Keratinocyte (primary cell): ENCODE results near the gene CYFIP1. TPM values are rescaled to one million over a fixed set of nuclear protein-coding genes. Genes with fewer than 3 reads are reported as not detected.
A peak's percentile ranks its signal among the peaks of the same experiment; 100 is the strongest.

ENCODE experiments used
- DNase-seq: peaks from one replicate; pipeline ENCODE4 v3.0.0-alpha.2; 2011; ENCODE audit warnings: low read depth, missing footprints, low spot score
- FAIRE-seq: peaks from 2 replicates; lab custom pipeline; 2011; peaks lifted over from hg19 to GRCh38; lab: Jason Lieb, UNC
- H2AFZ ChIP-seq: 2 replicates; pipeline ENCODE4 v1.6.0; 2012; ENCODE audit warnings: low read length, control low read depth, inconsistent platforms; ENCODE audit not compliant: control insufficient read depth
- H3K27ac ChIP-seq: 2 replicates; pipeline ENCODE4 v1.5.1; 2011; ENCODE audit warnings: low read length; ENCODE audit not compliant: control insufficient read depth, insufficient read depth
- H3K27me3 ChIP-seq: 3 replicates; pipeline ENCODE4 v1.6.0; 2011; ENCODE audit warnings: low read length; ENCODE audit not compliant: control insufficient read depth, insufficient read depth; ENCODE audit errors: extremely low read depth
- H3K36me3 ChIP-seq, 2 experiments: 2 replicates in 1 of 2; 3 replicates in 1 of 2; pipeline ENCODE4 v1.5.1; 2011; ENCODE audit warnings: low read length in 2 of 2, mild to moderate bottlenecking in 1 of 2; ENCODE audit not compliant: control insufficient read depth in 2 of 2, insufficient read depth in 2 of 2; ENCODE audit errors: extremely low read depth in 1 of 2
- H3K4me1 ChIP-seq: 3 replicates; pipeline ENCODE4 v1.5.1; 2011; ENCODE audit warnings: low read length; ENCODE audit not compliant: control insufficient read depth, insufficient read depth; ENCODE audit errors: extremely low read depth
- H3K4me2 ChIP-seq: 3 replicates; pipeline ENCODE4 v1.6.0; 2011; ENCODE audit warnings: low read depth, low read length; ENCODE audit not compliant: control insufficient read depth, insufficient read depth; ENCODE audit errors: extremely low read depth
- H3K4me3 ChIP-seq, 3 experiments: fragments of 200-600 bp in 1 of 3; sonication (generic) in 1 of 3; 2 replicates in 2 of 3; 3 replicates in 1 of 3; pipeline ENCODE4 v1.5.1; 2011 to 2016; ENCODE audit warnings: low read length in 3 of 3, mild to moderate bottlenecking in 3 of 3, control low read depth in 2 of 3, inconsistent platforms in 1 of 3, low read depth in 1 of 3, mixed read lengths in 1 of 3, mixed run types in 1 of 3, moderate library complexity in 1 of 3; ENCODE audit not compliant: control insufficient read depth in 2 of 3, insufficient read depth in 2 of 3; ENCODE audit errors: extremely low read depth in 1 of 3
- H3K79me2 ChIP-seq: 2 replicates; pipeline ENCODE4 v1.6.0; 2012; ENCODE audit warnings: low read length; ENCODE audit not compliant: control insufficient read depth, insufficient read depth
- H3K9ac ChIP-seq: 3 replicates; pipeline ENCODE4 v1.6.0; 2011; ENCODE audit warnings: low read length; ENCODE audit not compliant: control insufficient read depth, insufficient read depth; ENCODE audit errors: extremely low read depth
- H3K9me1 ChIP-seq: 3 replicates; pipeline ENCODE4 v1.6.0; 2011; ENCODE audit warnings: low read length; ENCODE audit not compliant: control insufficient read depth, insufficient read depth; ENCODE audit errors: extremely low read depth
- H3K9me3 ChIP-seq: 2 replicates; pipeline ENCODE4 v1.5.1; 2012; ENCODE audit warnings: low read depth, low read length; ENCODE audit not compliant: control insufficient read depth
- H4K20me1 ChIP-seq: 3 replicates; pipeline ENCODE4 v1.6.0; 2011; ENCODE audit warnings: low read length; ENCODE audit not compliant: control insufficient read depth, insufficient read depth; ENCODE audit errors: extremely low read depth
- CTCF ChIP-seq, 3 experiments: IDR thresholded peaks in 1 of 3; conservative IDR thresholded peaks in 1 of 3; optimal IDR thresholded peaks in 1 of 3; 2 replicates in 2 of 3; 3 replicates in 1 of 3; pipeline versions ENCODE3 to v1.5.1; 2011; ENCODE audit warnings: low read length in 3 of 3, mild to moderate bottlenecking in 3 of 3, moderate library complexity in 2 of 3, control low read depth in 1 of 3, inconsistent platforms in 1 of 3; ENCODE audit not compliant: insufficient read depth in 2 of 3; ENCODE audit errors: extremely low read depth in 1 of 3
- EZH2 ChIP-seq: IDR thresholded peaks from one replicate; pipeline ENCODE4 v1.6.1; 2012; ENCODE audit warnings: inconsistent platforms, mild to moderate bottlenecking, low read length, moderate library complexity
- dilution Hi-C: fragments of 300-500 bp; cut with MboI; formaldehyde crosslinking; loops from one replicate; pipeline ENCODE4 v1.7.0; 2020; ENCODE audit warnings: low sequenced_read_pairs; ENCODE audit not compliant: extremely low pct_ligation_motif_present
- polyA plus RNA-seq, 5 experiments: library from polyadenylated mRNA; depleted of rRNA in 3 of 5; stranded (reverse) in 3 of 5; stranded (forward) in 1 of 5; unstranded in 1 of 5; fragments of >200 nt; gene quantifications; 1 replicate in 1 of 5; 2 replicates in 3 of 5; 3 replicates in 1 of 5; pipeline versions ENCODE4 v1.2.1 to v1.2.3, GENCODE V29; 2011 to 2012; ENCODE audit warnings: missing spikeins in 2 of 5, low read depth in 1 of 5, low replicate concordance in 1 of 5

CYFIP1 gene
- polyA plus RNA-seq, 1 donor (not counting 4 experiments of a cell fraction or from before 2014, with no cell fraction given), result 72.3 TPM

- Histone ChIP-seq H3K79me2 (no peaks in the 10 kb centered on the region), H3K27me3 (no peaks in the 10 kb centered on the region), H3K27ac (no peak overlapping the region), H3K36me3 (peaks cover 17 to 35% of the 10 kb centered on the region in 2 experiments), H3K4me3 (no peak overlapping the region), H2AFZ (no peak overlapping the region), H4K20me1 (no peaks in the 10 kb centered on the region), H3K9me3 (peaks cover 2% of the 10 kb centered on the region), H3K4me2 (no peak overlapping the region), H3K9ac (no peak overlapping the region), H3K9me1 (peaks cover 6% of the 10 kb centered on the region), H3K4me1 (peaks cover 4% of the 10 kb centered on the region)
- dilution Hi-C loops, result no loop called here
- FAIRE-seq (no peak), DNase-seq (no peak)
- TF ChIP-seq CTCF (optimal IDR thresholded peaks at IDR 0.05 in 1 of 3, IDR thresholded peaks at IDR 0.05 in 1 of 3, conservative IDR thresholded peaks at IDR 0.05 in 1 of 3; ENCODE audit: extremely low read depth in 1 of 3, insufficient read depth in 2 of 3, low read length in 3 of 3) (no peak), EZH2 (no peak)
Measured at GRCh38 chr15:22918596-22919140, 61.5 kb downstream of the CYFIP1 start.

- Histone ChIP-seq H3K4me3 (no peak overlapping the region), H4K20me1 (no peaks in the 10 kb centered on the region), H3K4me1 (peaks cover 4% of the 10 kb centered on the region), H3K79me2 (no peaks in the 10 kb centered on the region), H3K27ac (peak overlapping the region; percentile 26), H3K27me3 (no peaks in the 10 kb centered on the region), H2AFZ (no peak overlapping the region), H3K9me1 (peaks cover 6% of the 10 kb centered on the region), H3K4me2 (no peak overlapping the region), H3K9ac (no peak overlapping the region), H3K9me3 (peaks cover 2% of the 10 kb centered on the region), H3K36me3 (peaks cover 16 to 38% of the 10 kb centered on the region in 2 experiments)
- dilution Hi-C loops, result no loop called here
- TF ChIP-seq EZH2, result no peak
- TF ChIP-seq CTCF (optimal IDR thresholded peaks at IDR 0.05 in 1 of 3, IDR thresholded peaks at IDR 0.05 in 1 of 3, conservative IDR thresholded peaks at IDR 0.05 in 1 of 3; ENCODE audit: extremely low read depth in 1 of 3, insufficient read depth in 2 of 3, low read length in 3 of 3), result no peak
- peak; percentile 38 for DNase-seq
- FAIRE-seq, result no peak
Measured at GRCh38 chr15:22918056-22918455, 62.1 kb downstream of the CYFIP1 start.
